Body of pancreas (tissue), 4 donors: Measurements from ENCODE around the gene QKI. TPM values are rescaled to one million over a fixed set of nuclear protein-coding genes. Genes with fewer than 3 reads are reported as not detected.

Experiments used
- ATAC-seq: fragments of 150-250 bp; one replicate; pipeline ENCODE4 v1.9.1; 2016
- DNase-seq, 4 donors: peaks; one replicate each; pipeline ENCODE4 v3.0.0-alpha.2; 2019
- H3K27ac ChIP-seq, 4 donors: fragments of 200-600 bp; sonication (generic); 1 replicate in 3 of 4; 2 replicates in 1 of 4; pipeline versions ENCODE4 v1.5.1 to v1.6.1; 2016 to 2019; ENCODE audit warnings: mild to moderate bottlenecking in 1 of 4, mixed read lengths in 1 of 4, moderate library complexity in 1 of 4
- H3K27me3 ChIP-seq, 2 donors: fragments of 200-600 bp; sonication (generic); one replicate each; pipeline ENCODE4 v1.6.0; 2016; ENCODE audit warnings: mild to moderate bottlenecking in 1 of 2
- H3K36me3 ChIP-seq, 2 donors: fragments of 200-600 bp; sonication (generic); replicated peaks in 1 of 2; 2 replicates each; pipeline ENCODE4 v1.5.1; 2016; ENCODE audit warnings: low read depth in 2 of 2; ENCODE audit not compliant: insufficient read depth in 1 of 2
- H3K4me1 ChIP-seq: fragments of 200-600 bp; sonication (generic); one replicate; pipeline ENCODE4 v1.6.0; 2016
- H3K4me3 ChIP-seq, 2 donors: fragments of 200-600 bp; sonication (generic); 1 replicate in 1 of 2; 2 replicates in 1 of 2; pipeline ENCODE4 v1.5.1; 2016 to 2019
- H3K9me3 ChIP-seq, 3 donors: fragments of 200-600 bp; sonication (generic); 1 replicate in 2 of 3; 2 replicates in 1 of 3; pipeline ENCODE4 v1.5.1; 2016
- POLR2A ChIP-seq, 3 donors: fragments of 450-650 bp; IDR thresholded peaks; one replicate each; pipeline ENCODE4 v1.6.1; 2016; ENCODE audit warnings: antibody characterized with exemption in 3 of 3, mild to moderate bottlenecking in 2 of 3
- WGBS, 2 donors: methylation state at CpG; one replicate each; pipeline ENCODE4 v1.1.5; 2017; 5-methylcytosine and 5-hydroxymethylcytosine counted together
- intact Hi-C: fragments of 100-400 bp; cut with DNase I; formaldehyde crosslinking; loops from one replicate; pipeline ENCODE4 v1.15.1; 2023
- total RNA-seq, 2 donors: library from RNA; depleted of rRNA; stranded (reverse); fragments of >200 nt; gene quantifications; one replicate each; pipeline ENCODE4 v1.1.0, GENCODE V29; 2016
- TF ChIP-seq, protein P1 (sequence below), 7 experiments: fragments of 450-650 bp in 4 of 7; fragments of 200-600 bp in 3 of 7; sonication (generic) in 3 of 7; IDR thresholded peaks; one replicate each; pipeline ENCODE4 v1.5.1; 2016 to 2019; ENCODE audit warnings: antibody characterized with exemption in 7 of 7

The QKI gene
- total RNA-seq, 2 donors from 2014 or later = 60.4 to 61.3 TPM

DNA sequence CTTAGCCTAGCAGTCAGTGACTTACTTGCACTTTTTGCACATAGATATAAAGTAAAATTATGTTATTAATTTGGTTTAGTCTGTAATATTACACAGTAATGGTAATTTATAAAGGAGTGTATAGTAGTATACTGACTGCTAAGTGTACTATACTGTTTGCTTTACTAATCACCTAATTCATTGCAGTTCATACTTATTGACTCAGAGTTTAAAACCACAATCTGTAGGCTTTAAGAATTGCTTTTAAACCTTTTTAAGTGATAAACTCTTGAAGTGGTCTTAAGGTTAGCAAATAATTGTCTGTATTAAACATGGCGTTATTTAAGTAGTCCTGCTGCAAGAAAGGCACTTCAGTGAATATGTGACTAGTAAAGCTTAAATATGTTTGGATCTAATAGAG lies 151.5 kb downstream of the QKI start:
- TF ChIP-seq, protein P1, sequence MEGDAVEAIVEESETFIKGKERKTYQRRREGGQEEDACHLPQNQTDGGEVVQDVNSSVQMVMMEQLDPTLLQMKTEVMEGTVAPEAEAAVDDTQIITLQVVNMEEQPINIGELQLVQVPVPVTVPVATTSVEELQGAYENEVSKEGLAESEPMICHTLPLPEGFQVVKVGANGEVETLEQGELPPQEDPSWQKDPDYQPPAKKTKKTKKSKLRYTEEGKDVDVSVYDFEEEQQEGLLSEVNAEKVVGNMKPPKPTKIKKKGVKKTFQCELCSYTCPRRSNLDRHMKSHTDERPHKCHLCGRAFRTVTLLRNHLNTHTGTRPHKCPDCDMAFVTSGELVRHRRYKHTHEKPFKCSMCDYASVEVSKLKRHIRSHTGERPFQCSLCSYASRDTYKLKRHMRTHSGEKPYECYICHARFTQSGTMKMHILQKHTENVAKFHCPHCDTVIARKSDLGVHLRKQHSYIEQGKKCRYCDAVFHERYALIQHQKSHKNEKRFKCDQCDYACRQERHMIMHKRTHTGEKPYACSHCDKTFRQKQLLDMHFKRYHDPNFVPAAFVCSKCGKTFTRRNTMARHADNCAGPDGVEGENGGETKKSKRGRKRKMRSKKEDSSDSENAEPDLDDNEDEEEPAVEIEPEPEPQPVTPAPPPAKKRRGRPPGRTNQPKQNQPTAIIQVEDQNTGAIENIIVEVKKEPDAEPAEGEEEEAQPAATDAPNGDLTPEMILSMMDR (IDR thresholded peaks at IDR 0.05) = no peak
- no peak for TF ChIP-seq POLR2A (IDR thresholded peaks at IDR 0.05)
- no peak overlapping the region for H3K4me3 ChIP-seq
- no peaks in the 10 kb centered on the region for H3K27me3 ChIP-seq
- no peak overlapping the region for H3K27ac ChIP-seq
- DNase-seq (no peak), ATAC-seq (no peak)
- H3K36me3 ChIP-seq = peaks cover 0 to 3% of the 10 kb centered on the region in 2 donors
- WGBS, 2 donors = 86 to 92% methylated on average over 1 of the region's 1 CpG
- peaks cover 3% of the 10 kb centered on the region for H3K4me1 ChIP-seq
- no peaks in the 10 kb centered on the region for H3K9me3 ChIP-seq
- intact Hi-C loops = no loop called here

DNA sequence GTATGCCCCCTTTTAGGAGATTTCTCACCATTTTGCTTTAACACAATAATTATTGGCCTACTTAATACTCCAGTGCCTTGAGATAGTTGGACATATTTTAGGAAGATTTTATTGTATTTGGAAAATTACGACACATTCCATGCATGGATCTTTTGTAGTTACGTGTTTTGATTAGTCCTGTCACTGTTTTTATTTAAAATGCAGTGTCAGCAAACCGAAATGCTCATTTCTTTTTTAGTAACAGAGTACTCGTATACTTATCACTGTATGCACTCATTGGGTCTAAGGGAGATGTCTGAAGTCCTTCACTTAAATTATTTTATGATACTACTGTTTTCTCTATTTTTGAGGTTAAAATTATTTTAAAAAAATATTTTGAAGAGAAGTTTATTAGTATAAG lies 153.8 kb downstream of the QKI start:
- intact Hi-C loops = no loop called here
- TF ChIP-seq POLR2A (IDR thresholded peaks at IDR 0.05) = no peak
- TF ChIP-seq, protein P1 (IDR thresholded peaks at IDR 0.05) = no peak
- no peak overlapping the region for H3K4me3 ChIP-seq
- peaks cover 0 to 3% of the 10 kb centered on the region in 2 donors for H3K36me3 ChIP-seq
- H3K27ac ChIP-seq = no peak overlapping the region
- no peak for DNase-seq
- no peak for ATAC-seq
- no peaks in the 10 kb centered on the region for H3K27me3 ChIP-seq
- H3K9me3 ChIP-seq = no peaks in the 10 kb centered on the region
- peaks cover 3% of the 10 kb centered on the region for H3K4me1 ChIP-seq
- 95 to 97% methylated on average over 4 of the region's 4 CpGs for WGBS, 2 donors

DNA sequence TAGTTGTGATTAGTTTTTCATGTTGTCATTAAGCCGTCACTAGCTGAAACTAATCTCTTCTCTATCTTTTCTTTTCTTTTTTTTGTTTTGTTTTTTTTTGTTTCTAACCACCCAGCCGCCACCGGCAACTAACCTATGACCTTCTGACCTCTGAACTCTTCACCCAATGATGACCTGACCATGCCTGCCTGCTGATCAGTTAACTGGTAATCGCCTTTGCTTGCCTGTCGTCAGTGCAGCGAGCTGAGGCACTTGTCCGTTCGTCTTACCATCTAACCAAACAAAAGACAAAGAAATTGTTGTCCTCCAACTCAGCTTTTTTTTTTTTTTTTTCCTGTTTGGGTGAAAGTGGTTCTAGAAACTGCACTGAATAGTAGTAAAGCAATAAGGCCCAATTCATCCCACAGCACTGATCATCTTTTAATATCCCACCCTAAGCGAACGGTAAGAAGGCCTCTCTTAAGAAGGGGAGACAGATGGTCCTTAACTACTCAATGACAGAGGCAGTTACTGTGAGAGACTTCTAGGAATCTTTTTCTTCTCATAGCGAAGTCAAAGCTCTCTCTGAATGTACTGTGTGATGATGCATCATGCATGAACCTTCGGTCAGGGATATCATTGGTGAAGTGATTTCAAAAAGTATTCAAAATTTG lies 156.2 kb downstream of the QKI start:
- TF ChIP-seq POLR2A (IDR thresholded peaks at IDR 0.05) = no peak
- TF ChIP-seq, protein P1 (IDR thresholded peaks at IDR 0.05) = no peak
- Histone ChIP-seq H3K4me1 (no peaks in the 10 kb centered on the region), H3K9me3 (no peaks in the 10 kb centered on the region), H3K27me3 (no peaks in the 10 kb centered on the region), H3K4me3 (no peak overlapping the region), H3K27ac (no peak overlapping the region), H3K36me3 (peaks cover 0 to 3% of the 10 kb centered on the region in 2 donors)
- 93 to 96% methylated on average over 12 of the region's 12 CpGs for WGBS, 2 donors
- intact Hi-C loops = no loop called here
- DNase-seq (no peak), ATAC-seq (no peak)

DNA sequence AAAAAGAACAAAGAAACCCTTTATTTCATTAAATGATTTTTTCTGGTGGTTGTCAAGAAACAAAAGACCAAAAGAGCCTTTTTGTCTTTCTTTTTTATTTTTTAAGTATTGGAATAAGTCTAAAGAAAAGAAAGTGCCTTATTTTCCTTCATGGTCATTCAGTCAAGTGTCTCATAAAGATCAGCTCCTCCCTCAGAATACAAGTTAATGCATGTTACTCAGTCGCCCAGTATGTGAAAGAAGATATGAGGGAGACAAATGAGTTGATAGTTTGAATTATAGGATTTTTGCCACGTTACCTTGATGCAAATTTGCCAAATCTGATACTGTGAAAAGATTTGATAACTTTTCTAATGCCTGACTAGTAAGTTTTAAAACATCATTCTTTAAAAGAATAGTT lies 157.2 kb downstream of the QKI start:
- no peaks in the 10 kb centered on the region for H3K27me3 ChIP-seq
- no peaks in the 10 kb centered on the region for H3K4me1 ChIP-seq
- no peak for TF ChIP-seq POLR2A (IDR thresholded peaks at IDR 0.05)
- TF ChIP-seq, protein P1 (IDR thresholded peaks at IDR 0.05) = no peak
- 64 to 74% methylated on average over 2 of the region's 2 CpGs for WGBS, 2 donors
- H3K9me3 ChIP-seq = no peaks in the 10 kb centered on the region
- DNase-seq = no peak
- intact Hi-C loops = no loop called here
- H3K27ac ChIP-seq = no peak overlapping the region
- ATAC-seq = no peak
- no peak overlapping the region for H3K4me3 ChIP-seq
- peaks cover 0 to 3% of the 10 kb centered on the region in 2 donors for H3K36me3 ChIP-seq

DNA sequence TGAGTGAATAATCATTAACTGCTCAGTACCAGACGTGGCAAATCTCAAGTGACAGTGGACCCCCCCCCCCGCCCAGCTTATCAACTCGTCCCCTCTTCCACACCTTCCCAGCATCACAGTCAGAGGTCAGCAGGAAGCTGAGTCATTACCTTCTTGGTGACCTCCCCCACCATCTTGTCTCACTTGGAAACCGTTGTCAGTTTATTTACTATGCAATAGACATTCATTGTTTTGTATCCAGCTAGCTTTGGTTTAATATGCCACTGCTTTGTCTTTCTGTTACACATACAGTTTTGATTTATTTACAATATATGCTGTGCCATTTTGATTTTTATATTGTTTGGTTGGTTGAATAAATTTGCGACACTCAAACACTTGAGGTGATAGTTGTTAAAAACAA lies 158.1 kb downstream of the QKI start:
- Histone ChIP-seq H3K4me3 (no peak overlapping the region), H3K4me1 (no peaks in the 10 kb centered on the region), H3K9me3 (no peaks in the 10 kb centered on the region), H3K27me3 (no peaks in the 10 kb centered on the region), H3K36me3 (peaks cover 0 to 3% of the 10 kb centered on the region in 2 donors), H3K27ac (no peak overlapping the region)
- no peak for ATAC-seq
- TF ChIP-seq, protein P1 (IDR thresholded peaks at IDR 0.05) = no peak
- TF ChIP-seq POLR2A (IDR thresholded peaks at IDR 0.05) = no peak
- intact Hi-C loops = no loop called here
- WGBS, 2 donors = 54 to 63% methylated on average over 5 of the region's 5 CpGs
- no peak for DNase-seq
